GM03348 (cell line): ENCODE data around the gene GPR52.
A peak's percentile ranks its signal among the peaks of the same experiment; 100 is the strongest.
"Not testable (repeated sequence)": the region's sequence is repeated elsewhere in the genome, so short reads cannot be mapped to it uniquely, and the experiment has no call there.

Source experiments
- DNase-seq: peaks from one replicate; pipeline ENCODE4 v3.0.0; 2012; ENCODE audit warnings: low spot score

The GPR52 gene, protein sequence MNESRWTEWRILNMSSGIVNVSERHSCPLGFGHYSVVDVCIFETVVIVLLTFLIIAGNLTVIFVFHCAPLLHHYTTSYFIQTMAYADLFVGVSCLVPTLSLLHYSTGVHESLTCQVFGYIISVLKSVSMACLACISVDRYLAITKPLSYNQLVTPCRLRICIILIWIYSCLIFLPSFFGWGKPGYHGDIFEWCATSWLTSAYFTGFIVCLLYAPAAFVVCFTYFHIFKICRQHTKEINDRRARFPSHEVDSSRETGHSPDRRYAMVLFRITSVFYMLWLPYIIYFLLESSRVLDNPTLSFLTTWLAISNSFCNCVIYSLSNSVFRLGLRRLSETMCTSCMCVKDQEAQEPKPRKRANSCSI

DNA sequence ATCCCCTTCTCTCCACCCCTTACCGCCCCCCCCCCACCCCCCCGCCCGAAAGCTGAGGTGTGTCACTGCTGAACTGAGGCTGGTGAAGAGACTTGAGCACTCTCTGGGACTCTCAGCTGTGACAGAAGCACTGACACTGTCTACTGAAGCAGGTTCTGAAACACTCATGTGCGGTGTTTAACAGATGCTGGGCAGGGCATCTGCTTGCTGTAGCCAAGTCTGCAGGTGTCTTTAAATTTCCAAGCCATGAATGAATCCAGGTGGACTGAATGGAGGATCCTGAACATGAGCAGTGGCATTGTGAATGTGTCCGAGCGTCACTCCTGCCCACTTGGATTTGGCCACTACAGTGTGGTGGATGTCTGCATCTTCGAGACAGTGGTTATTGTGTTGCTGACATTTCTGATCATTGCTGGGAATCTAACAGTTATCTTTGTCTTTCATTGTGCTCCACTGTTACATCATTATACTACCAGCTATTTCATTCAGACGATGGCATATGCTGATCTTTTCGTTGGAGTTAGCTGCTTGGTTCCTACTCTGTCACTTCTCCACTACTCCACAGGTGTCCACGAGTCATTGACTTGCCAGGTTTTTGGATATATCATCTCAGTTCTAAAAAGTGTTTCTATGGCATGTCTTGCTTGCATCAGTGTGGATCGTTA, at the start of gene GPR52:
Gene GPR52, plus strand, starts transcription at position 99 of the 665 bp plus-strand sequence. Its CDS starts 148 bp downstream, at position 247.
- DNase-seq, result no peak

DNA sequence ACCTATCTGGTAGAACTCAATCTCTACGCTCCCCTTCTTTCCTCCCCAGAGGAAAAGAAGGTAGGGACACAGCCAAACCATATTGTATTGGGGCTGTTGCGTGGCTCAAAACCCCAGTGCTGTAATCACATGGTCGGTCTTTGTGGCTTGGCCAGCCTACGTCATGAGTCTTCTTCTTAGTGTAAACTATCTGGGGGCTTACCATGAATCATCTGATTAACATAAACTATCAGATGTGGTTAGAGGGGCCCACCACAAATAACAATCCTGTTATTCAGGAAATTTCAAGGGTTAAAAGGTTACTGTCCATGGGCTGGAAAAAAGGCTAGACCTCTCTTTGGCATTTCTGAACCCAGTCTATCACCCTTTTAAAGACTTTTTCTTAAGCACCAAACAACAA, 49.5 kb upstream of the GPR52 start:
- no peak for DNase-seq

DNA sequence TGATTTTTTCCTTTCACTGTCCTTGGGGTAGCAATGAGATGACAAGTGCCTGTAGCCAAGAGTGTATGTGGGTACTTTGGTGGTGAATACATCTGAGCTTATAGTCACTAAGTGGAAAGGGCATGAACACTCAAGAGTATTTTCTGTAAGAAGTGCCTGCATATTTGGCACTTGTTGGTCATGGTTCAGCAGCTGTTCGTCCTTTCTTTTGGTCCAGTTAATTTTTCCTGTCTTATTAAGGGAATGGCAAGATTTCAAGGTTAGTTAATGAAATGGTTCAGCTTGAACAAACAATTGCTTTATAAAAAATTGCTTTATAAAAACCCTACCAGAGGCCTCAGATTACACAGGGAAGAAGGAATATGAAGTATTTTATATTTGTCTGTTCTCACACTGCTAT, 48.6 kb upstream of the GPR52 start:
- no peak for DNase-seq

DNA sequence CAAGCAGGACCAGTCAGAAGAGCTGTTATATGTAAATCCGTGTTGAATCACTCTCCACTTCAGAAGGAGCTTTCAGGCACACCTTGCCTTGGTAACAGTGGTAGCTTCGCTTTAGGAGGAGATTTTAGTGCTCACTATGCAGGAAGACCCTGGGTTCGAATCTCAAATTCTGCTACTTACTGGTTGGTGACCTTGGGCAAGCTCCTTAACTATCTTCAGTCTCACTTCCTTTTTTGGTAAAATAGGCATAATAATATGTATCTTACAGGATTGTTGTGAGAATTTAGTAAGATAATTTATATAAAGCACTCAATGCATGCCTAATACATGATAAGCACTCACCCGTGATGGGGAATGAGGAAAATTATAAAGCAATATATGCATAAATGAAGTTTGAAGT, 46.7 kb upstream of the GPR52 start:
- DNase-seq, result no peak

DNA sequence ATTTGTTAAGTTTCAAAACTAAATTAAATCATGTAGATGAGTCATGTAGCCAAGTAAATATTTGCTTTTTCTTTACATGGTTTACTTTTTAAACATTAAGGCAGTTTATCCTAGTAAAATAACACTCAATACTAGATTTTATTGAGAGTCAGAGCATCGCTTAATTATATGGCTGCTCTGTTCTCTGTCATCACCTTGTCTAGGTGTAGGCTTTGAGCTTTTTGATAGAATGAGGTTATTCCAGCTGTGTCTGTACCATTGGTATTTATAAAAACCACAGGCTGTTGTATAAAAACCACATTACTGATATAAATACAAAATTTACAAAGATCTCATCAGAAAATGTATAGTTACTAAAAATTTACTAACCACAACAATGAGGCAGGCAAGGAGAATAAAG, 42.5 kb upstream of the GPR52 start:
- no peak for DNase-seq

DNA sequence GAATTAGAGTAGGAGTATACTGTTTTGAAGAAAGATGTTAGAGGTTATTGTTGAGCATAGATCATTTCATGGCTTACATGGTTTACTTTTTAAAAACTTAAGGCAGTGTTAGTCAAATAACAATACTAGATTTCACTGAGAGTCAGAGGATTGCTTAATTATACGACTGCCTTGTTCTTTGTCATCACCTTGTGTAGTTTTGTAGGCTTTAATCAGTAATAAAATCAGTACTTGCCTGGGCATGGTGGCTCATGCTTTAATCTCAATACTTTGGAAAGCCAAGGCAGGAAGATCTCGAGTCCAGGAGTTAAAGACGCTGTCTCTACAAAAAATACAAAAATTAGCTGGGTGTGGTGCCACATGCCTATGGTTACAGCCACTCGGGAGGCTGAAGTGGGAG, 41.3 kb upstream of the GPR52 start:
- no peak for DNase-seq

DNA sequence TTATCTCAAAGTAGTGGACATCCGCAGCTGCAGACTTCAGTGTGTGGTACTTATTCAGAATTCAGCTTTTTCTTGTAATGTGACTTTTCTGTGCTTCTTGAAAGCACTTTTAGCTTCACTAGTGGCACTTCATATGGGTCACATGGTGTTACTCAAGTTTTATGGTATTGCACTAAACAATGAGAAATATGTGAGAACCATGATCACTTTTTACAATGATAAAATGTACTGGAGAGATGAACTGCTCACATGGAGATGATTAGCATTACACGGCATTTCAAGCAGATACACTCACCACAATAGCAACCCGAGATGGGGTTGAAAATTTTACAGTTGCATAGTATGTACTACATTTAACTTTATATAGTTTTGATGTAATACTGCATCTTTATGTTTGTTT, 40.1 kb upstream of the GPR52 start:
- peak; percentile 20 for DNase-seq

DNA sequence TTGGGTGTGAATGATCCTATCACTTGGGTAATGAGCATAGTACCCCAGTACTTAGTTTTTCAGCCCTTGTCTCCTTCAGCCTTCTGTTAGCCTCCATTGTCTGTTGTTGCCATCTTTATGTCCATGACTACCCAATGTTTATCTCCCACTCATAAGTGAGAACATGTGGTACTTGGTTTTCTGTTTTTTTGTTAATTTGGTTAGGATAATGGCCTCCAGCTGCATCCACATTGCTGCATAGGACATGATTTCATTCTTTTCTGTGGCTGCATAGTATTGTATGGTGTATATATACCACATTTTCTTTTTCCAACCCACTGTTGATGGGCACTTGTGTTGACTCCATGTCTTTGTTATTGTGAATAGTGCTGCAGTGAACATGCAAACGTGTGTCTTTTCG, 39.6 kb upstream of the GPR52 start:
- no peak for DNase-seq

DNA sequence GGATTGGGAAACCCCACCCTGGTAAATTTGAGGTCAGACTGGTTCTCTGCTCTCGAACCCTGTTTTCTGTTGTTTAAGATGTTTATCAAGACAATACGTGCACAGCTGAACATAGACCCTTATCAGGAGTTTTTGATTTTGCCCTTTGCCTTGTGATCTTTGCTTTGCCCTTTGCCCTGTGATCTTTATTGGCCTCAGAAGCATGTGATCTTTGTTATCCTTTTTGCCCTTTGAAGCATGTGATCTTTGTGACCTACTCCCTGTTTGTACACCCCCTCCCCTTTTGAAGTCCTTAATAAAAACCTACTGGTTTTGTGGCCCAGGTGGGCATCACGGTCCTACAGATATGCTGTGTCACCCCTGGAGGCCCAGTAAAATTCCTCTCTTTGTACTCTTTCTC, 38.0 kb upstream of the GPR52 start:
- DNase-seq, result not testable (repeated sequence)

DNA sequence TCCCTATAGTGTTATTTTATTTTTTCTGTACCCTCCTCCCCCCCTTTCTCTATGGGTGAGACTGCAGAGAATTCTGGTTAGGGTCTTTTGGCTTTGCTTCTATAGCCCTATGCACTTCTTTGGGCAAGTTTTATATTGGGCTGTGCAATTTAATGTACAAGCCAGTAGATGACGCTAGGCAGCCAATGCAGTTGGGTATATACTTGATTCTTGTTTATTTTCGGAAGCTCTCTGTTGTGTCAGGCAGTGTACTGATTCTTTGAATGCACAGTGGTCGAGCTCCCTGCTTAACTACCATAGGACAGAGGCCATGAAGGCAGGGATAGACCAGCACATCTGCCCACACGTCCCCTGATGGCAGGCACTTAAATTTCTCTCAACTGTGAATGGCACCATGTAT, 34.1 kb upstream of the GPR52 start:
- DNase-seq, result no peak

DNA sequence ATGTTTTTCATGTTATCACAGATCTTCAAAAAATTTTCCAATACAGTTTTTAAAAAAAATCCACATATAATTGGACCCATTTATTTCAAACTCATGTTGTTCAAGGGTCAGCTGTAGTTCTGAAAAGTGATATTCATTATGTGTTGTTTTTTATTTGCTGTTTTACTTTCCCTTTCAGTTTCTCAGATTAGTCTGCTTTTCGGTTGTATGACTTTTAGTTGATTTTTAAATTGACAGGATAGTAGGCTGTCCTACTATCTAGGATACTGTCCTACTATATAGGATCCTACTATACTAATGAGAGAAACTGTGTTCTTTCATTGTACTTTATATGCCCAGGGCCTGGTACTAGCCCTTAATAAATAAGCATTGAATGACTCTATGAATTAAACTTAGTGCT, 33.6 kb upstream of the GPR52 start:
- no peak for DNase-seq

DNA sequence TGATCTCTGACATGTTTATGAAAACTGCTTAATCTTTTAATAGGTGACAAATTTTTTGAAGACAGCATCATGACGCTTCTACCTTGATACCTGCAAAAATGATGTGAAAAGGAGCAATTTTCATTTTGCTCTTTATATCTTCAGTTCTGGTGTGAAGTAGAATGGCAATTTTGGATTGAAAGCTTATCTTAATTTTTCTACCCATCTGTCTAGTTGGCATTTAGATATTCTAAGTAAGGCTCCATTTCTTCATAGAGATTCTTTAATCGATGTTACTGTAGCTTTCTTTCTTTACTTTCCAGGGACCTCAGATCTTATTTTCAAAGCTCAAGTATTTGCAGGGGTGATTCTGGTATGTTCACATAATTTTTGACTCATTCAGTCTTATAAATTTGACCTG, 32.3 kb upstream of the GPR52 start:
- DNase-seq, result no peak

DNA sequence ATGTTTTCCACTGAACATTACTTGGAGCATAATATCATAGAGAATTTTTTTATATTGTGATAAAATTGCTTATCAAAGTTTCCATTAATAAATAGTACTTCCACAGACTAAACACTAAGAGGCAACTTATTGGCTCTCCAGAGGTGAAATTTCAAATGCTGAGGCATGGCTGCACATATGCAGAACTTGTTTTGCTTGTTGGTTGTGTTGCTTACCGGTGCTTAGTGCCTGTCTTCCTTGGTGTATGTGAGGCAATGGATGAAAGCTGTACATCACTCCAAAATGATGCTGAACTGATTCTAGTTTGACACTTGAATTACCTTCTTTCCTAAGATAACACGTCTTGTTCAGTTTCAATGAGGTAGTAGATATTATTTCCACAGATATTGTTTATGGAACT, 29.8 kb upstream of the GPR52 start:
- DNase-seq, result no peak

DNA sequence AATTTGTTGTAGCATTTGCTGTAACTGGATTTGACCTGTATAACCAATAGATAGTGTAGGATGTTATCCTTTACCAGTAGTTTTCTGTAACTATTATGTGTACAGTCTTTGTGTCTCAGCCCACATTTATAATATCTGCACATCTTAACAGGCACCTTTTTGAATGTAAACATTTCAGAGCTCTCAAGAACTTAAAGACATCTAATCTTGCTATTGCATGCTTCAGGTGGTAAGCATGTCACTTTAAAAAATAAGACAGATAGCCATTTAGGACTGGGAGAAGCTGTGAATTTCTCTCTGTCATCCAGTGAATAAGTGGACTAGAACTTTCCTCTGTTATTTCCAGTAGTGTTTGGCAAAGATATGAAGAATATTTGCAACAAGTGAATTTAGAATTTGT, 22.6 kb upstream of the GPR52 start:
- DNase-seq, result no peak

DNA sequence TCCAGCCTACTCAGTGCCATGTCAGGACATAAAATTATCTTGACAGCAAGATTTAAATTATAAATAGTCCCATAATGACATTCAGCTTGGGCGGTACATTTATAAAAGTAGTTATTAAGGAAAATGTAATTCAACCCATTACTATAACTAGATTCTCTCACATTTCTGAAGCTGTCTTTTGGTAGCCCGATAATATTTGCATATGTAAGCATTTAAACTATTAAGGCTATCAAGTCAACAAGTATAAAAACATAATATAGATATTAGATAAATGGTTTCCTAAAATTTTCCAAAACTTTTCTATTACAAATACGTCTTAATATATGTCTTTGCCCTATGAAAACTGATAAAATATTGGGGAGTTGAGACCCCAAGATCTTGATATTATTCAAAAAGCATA, 21.6 kb upstream of the GPR52 start:
- no peak for DNase-seq

DNA sequence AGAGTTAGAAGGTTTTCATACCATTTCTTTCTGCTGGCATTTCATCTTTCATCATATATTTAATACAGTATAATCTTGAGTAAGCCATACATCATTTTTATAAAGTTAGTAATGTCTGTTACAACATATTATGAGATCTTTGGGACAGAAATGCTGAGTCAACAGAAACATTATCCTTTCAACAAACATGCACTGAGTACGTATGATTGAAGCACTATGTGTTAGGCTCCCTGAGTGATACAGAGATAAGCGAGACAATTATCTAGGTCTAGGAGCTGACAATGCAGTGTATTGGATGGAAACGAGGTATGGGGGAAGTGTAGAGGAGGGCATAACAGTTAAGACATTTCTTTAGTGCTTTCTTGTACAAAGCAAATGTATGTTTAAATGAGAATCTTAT, 19.7 kb upstream of the GPR52 start:
- DNase-seq, result no peak

DNA sequence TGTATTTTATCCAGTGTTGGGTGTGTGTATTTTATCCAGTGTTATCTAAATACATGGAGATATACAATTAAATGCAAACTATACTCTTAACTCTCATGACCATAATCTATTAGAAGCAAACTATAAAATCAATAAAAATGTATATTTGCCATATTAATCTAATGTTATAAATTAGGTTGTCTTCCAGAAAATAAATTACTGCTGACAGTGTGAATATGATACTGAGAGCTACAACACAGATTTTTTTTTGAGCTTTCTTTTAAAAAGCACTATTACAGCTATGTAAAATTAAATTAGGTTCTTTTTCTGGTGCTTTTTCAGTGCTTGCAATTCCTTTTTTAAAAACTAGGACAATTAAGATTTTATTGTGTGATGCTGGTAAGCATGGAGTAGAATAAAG, 19.0 kb upstream of the GPR52 start:
- DNase-seq, result no peak

DNA sequence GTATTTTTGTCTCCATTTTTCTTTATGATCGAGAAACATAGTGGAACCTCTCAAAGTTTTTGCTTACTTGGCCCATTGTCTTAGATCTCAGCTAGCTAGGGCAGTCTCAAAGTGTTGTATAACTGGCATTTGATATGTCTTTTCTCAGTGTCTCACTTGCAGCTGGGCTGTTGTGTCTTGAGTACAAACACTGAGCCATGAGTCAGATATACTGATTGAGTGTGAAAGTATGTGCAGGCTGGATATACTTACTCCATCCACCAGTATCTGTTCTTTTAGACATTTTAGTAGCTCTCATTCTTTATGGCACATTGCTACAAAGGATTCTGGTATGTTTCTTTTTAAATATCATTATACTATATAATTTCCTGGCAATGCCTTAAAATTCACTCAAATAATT, 14.3 kb upstream of the GPR52 start:
- DNase-seq, result peak; percentile 45

DNA sequence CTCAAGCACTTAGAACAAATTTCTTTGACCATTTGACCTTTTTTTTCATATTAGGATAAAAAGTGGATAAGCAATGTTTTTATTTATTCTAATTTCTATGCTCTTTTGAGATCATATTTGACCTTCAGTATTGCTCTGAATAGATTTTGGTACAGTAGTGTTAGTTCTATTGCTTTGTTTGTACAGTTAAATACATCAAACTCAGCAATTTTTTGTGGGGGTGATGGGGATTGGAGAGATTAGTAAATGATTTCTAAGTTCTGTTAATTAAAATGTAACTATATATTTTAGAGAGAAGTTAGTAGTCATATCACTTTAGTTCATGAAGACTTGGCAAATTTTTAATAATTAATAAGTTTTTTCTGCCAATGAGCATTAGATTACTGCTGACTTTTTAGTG, 2.4 kb upstream of the GPR52 start:
- no peak for DNase-seq

DNA sequence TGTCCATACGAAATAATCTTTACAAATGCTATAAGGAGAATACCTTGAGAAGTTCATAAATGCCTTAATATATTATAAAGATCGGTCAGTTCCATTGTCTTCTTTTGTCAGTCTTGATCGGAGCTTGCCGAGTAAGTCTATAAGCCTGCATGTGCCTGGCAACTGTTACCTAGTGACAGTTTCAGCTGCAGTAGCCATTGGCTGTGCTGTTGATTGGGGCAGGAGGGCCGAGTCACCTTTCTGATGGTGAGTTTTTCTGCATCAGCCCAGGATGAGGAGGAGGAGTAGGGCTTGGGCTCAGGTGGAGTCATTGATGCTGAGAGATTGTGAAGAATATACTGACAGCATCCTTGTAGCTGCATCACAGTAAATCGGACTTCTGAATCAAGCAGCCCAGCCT, 1.9 kb upstream of the GPR52 start:
- DNase-seq, result no peak

DNA sequence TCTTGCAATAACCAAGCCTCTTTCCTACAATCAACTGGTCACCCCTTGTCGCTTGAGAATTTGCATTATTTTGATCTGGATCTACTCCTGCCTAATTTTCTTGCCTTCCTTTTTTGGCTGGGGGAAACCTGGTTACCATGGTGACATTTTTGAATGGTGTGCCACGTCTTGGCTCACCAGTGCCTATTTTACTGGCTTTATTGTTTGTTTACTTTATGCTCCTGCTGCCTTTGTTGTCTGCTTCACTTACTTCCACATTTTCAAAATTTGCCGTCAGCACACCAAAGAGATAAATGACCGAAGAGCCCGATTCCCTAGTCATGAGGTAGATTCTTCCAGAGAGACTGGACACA, 743 bp downstream of the GPR52 start:
- DNase-seq, result no peak

DNA sequence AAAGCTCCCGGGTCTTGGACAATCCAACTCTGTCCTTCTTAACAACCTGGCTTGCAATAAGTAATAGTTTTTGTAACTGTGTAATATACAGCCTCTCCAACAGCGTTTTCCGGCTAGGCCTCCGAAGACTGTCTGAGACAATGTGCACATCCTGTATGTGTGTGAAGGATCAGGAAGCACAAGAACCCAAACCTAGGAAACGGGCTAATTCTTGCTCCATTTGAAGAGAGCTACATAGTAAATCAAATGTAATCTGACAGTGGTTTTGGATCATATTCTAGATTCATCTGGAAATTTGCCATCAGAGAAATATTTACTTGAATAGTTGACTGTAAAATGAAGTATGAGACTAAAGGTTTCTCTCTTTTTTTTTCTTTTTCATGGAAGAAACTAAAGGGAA, 1.2 kb downstream of the GPR52 start:
- no peak for DNase-seq

DNA sequence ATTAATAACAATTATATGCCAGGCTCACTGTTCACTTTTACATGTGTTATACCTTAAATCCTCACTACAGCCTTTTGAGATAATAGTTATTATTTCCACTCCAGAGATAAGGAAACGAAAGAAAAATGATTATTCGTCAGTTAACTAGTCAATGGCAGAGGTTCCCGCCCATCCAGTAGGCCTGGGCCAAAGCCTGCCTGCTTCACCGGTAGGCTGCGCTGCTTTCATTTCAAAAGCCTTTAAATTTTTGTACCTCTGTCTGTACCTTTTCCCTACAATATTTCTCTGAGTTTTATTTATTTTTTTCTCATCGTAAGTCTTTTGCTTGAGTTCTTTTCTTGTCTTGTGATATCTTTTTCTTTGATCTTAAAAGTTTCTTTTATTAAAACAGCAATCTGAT, 3.6 kb downstream of the GPR52 start:
- DNase-seq, result no peak

DNA sequence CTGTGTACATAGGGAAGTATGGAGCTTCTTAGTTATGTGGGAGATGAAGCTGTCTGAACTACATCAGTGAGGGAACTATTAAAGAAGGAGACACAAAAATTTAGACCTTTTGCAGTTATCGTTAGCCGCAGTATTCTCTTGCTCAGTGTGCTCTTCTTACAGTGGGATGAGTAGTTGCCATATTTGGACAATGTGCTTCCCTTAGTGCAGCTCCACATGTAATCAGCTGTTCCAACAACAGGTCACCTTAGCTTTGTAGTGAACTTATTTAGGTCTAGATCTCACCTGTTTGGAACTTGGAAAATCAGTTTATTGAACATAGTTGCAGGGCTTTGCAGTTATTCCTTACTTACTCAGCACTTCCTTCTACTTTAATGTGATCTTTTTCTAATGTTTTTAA, 18.1 kb downstream of the GPR52 start:
- DNase-seq, result no peak
